NCI-H345 (cell line): ENCODE results near the gene TXK.
"Not testable (repeated sequence)": the region's sequence is repeated elsewhere in the genome, so short reads cannot be mapped to it uniquely, and the experiment has no call there.

Source experiments
- DNase-seq: peaks from one replicate; lab custom pipeline; 2025; lab: John Stamatoyannopoulos, UW

Gene TXK

DNA sequence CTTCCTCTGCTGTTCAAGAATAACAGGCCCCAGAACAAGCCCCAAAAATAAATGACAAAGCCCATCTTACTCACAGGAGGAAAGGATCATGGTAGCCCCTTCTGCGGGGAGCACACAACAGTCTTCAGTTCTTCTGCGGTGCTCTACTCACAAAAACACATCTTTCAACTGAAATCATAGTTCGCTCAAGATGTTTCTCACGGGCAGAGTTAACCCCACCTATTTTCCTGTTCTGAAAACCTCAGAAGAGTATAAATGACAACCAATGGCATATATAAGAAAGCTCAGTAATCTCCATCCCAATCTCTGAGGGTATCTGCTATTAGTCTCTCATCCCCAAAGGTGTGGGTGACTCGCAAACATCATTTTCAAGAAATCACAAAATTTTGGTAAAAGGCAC, at the start of gene TXK:
Gene TXK (minus strand): TSS at position 170 of the 400 bp plus-strand sequence. CDS start 80 bp downstream, at position 90.
- DNase-seq = no peak

DNA sequence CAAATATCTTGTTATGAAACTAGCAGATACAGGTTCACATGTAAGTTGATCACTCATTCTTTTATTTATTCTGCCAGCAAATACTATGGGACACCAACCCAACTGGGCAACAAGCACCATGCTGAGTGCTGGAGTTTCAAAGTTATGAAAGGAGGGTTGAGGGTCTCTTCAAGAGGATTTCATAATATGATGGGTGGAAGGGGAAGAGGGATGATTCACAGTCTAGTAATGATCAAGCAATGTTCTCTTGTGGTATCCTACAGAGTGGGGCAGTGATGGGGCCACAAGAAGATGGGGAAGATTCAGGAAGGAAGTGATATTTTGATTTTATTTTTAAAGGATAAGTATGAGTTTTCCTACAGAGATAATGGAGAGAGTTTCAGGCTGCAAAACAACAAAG, 46.2 kb upstream of the TXK start:
- DNase-seq = no peak

DNA sequence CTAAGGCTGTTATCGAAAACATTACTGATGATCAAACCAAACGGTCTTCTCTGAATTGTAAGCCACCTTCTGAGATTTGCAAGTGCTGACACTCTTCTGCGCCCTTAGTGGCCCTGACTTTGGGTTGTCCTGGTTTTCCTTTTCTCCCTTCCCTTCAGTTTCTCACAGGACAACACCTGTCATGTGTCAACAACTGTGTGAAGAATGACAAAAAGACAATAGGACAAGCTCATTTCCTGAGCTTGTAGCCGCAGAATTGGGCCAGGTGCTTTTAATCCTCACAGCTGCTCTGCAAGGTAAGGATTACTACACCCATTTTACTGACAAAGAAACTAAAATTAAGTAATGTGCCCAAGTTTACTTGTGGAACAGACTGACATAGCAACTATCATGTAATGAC, 44.9 kb upstream of the TXK start:
- peak; percentile 39 for DNase-seq

DNA sequence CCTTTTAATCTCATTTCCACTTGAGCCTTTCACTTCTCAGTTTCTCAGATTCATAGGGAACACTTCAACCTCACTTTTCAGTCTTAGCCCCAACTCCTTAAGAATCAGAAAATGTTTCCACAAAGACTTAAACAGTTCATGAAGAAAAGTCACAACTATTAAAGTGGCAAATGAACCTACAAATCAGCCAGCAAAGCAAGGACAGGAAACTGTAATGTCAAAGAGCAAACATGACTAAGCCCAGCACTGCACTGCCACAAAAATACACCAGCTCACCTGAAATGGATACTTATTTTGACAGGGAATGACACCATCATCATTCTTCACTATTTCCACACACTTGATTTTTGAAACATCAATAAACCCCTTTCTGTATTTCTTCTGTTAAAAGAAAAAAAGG, 41.8 kb upstream of the TXK start:
- no peak for DNase-seq

DNA sequence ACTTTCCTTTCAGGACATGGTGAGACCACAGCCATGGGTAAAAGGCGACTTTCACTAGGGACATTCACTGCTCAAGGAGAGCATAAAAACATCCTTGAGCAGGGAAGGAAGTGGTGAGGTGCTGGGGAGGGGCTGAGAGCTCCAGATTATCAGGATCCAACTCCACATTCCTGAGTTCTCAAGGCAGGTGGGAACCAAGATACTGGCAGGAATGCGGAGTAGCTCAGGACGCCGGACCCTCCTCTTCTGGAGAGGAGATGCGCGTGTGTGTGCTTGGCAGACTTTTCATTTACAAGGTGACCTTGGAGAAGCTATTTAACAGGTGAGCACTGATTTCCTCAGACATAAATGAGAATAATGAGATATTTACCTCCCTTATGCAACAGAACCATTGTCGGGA, 41.3 kb upstream of the TXK start:
- no peak for DNase-seq

DNA sequence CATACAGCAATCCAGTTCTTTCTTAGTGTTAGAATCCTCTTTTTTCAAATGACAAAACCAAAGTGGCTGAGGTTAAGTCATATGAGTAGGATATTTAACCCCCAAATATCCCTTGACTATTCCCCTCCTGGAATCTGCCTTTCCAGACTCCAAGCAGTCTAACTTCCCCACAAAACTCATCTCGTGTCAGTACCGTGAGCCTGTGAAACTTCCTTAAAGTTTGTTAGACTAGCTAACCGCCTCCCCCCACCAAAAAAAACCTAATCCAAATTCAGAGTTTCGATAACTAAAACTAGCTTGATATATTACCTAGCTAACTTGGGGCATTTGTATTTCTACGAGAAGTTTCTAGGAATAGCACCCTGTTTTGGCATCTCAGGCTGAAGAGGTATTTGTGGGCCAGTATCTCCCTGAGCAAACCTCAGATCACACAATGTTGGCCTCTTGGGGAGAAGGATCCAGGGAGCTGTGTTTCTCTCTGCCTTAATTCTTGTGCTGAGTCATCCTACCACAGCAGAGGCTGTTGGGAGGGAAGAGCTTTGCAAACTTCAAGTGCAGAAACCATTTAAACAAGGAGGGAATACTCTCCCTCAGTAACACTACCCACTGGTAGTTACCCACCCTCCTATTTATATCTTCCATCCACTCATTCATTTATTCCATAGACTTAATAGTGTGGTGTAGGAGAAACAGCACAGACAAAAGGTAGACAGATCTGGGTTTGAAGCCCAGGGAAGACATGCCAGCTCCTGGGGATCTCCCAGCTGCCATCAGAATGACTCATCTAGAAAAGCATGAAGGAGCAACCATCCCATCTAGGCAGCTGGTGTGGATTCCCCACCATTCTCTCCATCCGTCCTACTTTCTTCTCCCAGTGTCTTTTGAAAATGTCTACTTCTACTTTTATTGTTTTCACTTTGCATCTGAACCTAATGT, 39.3 kb upstream of the TXK start:
- no peak for DNase-seq

DNA sequence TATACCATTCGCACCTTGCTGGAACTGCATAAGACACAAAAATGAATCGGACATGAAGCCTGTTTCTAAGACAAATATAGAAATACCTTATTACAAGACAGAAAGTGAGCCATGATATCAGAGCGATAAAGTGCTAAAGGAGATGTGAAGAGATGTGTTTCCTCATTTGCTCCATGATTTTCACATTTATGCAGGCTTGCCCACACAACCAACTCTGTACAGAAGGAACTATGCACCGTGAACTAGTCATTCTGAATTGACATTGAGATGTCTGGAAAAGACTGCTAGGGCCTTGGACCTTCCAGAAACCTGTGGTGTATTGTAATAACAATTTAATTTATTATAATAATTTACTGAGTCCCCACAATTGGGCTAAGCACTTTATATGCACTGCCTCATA, 38.6 kb upstream of the TXK start:
- no peak for DNase-seq

DNA sequence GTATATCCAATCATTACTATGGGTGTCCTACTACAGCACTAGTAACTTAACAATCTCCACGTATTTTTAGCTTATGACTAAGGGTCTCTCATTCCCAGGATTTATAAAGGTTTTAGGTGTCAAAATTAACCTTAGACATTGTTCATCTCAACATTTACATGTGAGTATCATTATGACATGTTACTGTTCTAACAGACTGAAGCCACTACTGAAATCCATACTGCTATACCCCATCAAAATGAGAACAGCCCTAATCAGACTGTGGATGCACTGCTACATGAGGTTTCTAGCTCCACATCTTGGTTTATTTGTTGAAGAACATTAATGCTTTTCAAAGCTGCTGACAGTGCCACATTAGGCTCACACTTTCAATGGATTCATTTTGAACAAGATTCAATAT, 35.6 kb upstream of the TXK start:
- no peak for DNase-seq

DNA sequence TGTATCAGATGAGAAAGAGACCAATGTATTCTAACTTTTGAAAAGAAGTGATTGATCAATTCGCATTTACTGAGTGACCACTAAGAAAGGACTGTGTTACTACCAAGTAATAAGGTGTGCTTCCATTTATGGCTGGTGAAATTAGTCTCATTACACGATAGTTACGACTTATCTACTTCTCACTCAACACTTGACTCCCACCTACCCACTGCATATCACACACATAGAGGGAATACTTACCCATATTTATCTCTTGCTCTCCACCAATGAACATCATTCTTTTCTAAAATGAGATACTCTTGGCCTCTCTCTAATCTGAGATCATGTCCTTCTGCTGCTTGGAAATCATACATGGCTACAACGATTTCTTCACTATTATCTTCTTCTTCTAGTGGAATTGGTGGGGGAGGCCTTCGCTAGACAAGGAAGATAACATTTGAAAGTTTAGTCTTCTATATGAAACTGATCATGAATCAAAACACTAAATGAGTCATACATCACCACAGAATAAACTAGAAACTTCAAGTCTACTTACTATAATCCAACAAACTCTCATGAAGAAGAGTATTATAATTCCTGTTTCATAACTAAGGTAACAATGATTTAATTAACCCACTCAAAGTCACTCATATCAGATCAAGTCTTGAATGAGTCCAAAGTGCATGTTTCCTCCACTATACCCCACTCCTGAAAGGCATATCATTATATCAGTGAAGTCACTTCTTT, 33.7 kb upstream of the TXK start:
- no peak for DNase-seq

DNA sequence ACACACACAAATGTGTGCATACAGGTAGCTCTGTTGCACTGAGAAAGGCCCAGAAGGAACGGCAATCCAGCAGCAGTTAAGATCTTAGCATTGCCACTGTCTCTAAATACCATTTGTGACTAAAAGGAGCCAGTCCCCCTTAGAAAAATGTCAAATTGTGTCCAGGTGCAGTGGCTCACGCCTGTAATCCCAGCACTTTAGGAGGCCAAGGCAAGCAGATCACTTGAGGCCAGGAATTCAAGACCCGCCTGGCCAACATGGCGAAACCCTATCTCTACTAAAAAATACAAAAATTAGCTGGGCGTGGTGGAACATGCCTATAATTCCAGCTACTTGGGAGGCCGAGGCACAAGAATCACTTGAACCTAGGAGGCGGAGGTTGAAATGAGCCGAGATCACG, 30.5 kb upstream of the TXK start:
- DNase-seq = not testable (repeated sequence)

DNA sequence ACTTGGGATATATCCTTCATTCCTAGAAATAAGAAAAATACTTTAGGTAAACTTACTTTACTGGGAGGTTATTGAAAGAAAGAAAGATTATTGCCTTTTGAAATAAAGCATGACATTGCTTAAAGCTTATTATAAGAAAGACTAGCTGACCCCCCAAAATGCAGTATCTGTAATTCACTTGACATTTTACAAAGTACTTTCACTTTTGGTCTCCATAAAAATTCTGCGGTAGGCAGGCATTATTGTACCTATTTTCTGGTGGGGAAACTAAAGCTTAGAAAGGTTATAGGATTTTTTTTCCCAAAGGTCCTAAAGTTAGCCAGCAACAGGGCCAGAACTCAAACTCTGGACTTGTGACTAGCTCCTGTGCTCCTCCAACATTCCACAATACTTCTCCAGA, 29.7 kb upstream of the TXK start:
- DNase-seq = no peak

DNA sequence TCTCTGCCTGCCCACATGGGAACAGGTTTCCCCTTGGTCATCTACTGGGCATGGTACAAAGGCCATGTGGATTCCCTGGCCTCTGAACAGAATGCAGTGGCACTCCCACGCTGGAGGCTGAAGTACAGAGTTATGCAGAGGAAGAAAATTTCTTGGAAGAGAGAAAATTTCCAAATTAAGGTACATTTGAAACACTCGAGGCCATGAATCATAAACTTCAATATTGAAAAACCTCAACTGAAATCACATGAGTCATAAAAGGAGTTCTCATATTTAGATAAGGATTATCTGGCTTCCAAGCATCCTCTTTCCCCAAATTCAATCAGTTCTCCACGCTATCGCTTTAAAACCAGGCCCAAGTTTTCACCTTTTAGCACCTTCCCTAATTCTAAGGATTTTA, 28.1 kb upstream of the TXK start:
- DNase-seq = no peak

DNA sequence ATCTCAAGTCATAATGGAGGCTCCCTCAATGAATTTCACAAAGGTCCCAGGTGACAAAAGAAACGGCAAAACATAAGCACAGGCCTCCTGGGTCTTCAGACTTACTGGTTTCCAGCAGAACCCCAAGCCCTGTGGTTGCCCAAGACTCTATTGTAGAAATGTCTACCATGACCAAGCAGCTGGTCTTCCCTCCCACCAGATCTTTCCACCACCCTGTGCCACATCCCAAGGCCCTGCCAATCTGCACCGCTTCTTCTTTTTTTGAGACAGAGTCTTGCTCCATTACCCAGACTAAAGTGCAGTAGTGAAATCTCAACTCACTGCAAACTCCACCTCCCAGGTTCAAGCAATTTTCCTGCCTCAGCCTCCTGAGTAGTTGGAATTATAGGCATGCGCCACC, 23.2 kb upstream of the TXK start:
- no peak for DNase-seq

DNA sequence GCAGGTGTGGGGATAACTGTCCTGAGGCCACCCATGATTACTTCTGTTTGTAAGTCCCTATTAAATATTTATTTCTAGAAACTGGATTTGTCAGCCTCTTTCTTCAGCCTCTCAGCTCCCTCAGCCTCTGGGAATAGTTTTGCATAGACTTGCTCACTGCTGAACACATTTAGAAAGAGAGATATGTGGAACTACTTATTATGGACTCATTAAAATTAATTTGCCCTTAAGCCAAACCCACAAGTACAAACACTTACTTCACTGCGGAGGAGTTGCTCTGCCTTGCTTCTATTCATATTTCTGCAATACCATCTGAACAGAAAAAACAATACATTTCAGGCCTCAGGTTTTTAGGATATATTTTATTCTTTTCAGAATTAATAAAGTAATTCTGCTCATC, 22.4 kb upstream of the TXK start:
- no peak for DNase-seq

DNA sequence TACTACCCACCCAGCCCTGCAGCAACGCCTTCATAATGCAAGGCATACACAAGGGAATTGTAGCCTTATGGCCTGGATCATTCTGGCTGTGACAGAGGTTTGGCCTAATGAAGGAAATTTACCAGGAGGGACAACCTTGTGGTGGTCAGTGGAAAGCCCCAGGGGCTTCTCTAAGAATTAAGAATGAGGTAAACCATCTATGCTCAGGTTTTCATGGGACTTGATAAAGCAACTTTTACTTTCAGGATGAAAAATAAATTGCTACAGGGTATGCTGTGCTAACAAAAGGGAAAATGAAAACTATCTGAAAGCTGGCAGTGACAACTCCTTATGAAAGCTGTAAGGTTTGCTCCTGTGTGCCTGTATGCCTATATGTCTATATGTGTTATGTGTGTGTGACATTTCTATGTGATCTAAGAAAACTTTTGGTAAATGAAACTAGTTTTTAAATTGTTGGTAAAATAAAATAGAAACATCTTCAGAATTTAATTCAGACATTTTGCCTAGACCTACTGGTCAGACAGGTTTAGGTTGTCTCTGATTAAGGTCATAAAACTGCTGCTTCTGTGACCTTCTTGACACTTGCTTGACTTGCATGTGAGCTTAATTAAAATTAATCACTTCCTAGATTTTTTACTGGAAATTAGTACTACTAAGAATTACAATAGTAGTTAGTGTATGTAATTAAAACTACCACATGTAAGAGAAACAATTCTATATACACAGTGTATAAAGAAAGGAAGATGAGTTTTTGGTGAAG, 19.9 kb upstream of the TXK start:
- DNase-seq = no peak

DNA sequence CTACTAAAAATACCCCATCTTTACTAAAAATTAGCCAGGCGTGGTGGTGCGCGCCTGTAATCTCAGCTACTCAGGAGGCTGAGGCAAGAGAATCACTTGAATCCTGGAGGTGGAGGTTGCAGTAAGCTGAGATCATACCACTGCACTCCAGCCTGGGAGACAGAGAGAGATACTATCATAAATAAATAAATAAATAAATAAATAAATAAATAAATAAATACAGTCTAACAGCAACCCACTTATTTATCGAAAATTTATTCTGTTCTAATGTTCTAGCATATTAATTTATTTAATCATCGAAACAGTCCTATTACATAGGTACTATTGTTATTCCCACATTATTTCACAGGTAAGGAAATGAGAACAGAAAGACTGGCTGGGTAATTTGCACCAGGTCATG, 18.2 kb upstream of the TXK start:
- no peak for DNase-seq

DNA sequence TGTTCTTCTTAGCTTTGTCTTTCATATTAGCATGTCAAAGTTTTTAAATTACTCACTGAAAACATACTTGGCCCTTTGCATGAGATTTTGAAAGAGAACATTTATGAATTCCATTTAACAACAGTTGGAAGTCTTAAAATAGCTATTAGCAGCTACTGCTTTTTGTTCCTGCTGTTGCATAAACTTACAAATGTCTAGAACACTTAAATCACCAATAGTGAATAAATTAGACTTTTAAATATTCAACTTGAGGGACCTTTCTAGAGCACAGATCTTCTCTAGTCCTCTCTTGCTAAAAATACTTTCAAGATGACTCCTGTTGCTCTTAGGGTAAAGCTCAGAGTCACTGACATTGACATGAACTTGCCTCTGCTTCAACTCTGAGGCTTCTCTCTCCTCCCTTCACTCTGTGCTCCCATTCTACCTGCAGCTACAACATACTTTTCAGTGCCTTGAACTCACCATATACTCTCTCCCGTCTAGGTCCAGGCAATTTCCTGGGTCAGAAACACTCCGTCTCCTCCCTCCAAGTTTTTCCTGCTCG, 15.8 kb upstream of the TXK start:
- no peak for DNase-seq

DNA sequence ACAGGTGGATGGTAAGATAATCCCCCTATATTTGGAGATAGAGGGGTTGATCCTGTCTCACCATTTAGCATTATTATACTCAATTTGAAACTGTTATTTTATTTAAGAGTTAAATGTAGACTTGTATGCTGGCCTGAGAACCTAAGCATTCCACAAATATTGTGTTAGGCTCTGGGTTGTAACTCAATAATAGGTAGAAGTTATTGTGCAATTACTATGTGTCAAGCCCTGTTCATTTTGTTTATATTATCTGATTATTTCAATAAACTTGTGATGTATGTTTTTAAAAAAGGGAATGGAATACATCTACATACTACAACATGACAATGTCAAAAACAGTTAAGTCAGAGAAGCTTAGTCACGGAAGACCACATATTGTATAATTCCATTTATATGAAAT, 13.6 kb upstream of the TXK start:
- no peak for DNase-seq

DNA sequence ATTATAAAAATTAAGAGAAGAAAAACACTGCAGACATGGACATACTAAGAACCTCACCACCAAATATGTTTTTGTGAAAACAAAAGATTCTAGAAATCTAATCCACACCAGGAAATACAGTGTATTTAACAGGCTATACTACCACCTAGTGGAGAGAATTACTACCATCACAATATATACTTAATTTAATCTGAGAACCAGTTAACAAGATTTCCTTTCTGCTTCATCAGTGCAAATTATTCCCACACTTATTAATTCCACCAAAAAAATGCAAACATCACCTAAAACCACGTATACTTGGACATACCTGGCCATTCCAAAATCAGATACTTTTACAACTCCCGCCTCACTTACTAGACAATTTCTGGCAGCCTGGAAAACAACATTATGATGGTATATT, 7.0 kb upstream of the TXK start:
- DNase-seq = peak; percentile 8

DNA sequence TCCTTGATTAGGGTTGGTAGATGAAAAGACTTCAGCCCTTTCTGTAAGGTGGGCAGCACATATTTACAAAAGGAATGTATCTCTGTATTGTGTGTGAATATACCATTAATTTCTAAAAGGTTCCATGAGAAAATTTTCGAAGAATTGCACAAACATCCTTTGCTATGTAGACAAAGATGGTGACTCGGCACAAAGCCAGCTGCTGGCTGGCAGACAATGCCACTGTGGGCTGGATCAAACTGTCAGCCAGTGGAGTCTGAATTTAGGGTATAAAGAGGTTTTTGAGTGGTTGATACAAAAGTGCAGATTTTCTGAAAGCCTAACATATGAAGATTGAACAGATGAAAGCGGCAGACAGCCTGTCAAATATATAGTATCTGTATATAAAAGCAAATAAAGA, 5.6 kb upstream of the TXK start:
- no peak for DNase-seq

DNA sequence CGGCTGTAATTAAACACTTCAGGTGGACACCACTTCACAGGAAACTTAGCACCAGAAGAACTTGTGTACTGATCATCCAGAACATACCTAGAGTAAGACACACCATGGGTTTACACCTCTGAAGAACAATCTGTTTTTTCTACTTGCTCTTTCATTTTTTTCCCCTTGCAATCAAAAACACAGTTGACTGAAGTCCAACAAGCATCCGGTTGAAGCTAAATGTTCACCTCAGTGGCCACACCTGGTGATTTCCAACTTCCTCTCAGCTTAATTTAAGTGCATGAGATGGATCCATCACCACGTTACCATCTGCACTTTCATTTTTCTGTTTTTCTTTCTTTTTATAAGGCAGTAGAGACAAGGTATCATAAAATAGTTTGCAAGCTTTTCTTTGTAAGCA, 4.9 kb upstream of the TXK start:
- no peak for DNase-seq

DNA sequence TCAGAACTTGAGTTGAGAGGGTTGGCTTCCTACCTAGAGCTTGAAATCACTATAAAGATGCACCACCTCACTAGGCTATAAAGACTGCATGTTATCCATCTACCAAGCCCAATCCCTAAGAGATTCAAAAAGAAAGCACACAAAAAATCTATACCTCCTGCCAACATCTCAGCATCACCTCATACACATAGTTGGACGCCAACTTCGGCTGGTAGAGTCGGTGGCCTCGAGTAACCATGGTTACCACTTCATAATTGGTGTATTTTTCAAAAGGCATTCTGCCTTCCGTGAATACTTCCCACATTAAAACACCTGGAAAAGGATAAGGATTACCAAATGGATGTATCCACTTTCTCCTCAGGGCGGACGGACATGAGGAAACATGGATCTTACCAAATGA, 4.5 kb upstream of the TXK start:
- no peak for DNase-seq
